ENCODE measurements around the gene TWIST1.

Gene TWIST1

GRCh38 chr7:19117091-19117869 is at the start of gene TWIST1:
TWIST1 (minus strand) TSS chr7:19117636; CDS start chr7:19117321, 315 bp downstream.
- no peak for DNase-seq

DNA sequence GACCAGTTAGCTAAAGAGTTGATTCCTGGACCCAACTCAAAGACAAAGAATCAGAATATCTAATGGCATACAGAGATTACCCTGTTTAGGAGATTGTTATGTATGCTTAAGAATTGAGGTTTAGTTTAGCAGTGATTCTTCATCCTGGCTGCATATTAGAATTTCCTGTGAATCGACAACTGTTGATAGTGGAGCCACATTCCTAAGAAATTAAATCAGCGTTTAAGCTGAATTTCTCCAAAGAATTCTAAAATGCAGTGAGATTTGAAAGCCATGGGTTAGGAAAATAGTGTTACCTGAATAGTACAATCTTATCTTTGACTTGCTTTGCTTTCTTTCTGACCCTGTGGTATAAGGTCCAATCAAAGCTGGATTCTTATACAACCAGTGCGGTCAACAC is 44.2 kb upstream of the TWIST1 start:
- DNase-seq: no peak

DNA sequence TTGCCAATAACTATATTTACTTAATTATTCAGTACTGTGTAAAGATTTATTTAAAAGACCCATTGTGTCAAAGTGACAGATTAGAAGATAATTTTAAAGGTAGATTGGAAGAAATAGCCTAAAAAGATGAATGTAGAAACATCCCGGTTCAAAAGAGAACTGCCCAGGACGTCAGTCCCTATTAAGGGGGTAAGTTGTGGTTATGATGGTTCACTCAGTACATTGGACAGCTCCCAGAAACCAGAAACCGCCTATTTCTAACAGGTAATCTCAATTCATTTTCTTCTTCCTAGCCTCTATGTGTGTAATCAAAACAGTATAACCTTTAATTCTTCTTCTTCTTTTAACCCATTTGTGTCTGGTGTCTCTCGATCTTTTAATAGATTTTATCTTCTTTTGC is 29.3 kb upstream of the TWIST1 start:
- DNase-seq: no peak

- DNase-seq: no peak
Measured at GRCh38 chr7:19145434-19146115, 28.1 kb upstream of the TWIST1 start.

DNA sequence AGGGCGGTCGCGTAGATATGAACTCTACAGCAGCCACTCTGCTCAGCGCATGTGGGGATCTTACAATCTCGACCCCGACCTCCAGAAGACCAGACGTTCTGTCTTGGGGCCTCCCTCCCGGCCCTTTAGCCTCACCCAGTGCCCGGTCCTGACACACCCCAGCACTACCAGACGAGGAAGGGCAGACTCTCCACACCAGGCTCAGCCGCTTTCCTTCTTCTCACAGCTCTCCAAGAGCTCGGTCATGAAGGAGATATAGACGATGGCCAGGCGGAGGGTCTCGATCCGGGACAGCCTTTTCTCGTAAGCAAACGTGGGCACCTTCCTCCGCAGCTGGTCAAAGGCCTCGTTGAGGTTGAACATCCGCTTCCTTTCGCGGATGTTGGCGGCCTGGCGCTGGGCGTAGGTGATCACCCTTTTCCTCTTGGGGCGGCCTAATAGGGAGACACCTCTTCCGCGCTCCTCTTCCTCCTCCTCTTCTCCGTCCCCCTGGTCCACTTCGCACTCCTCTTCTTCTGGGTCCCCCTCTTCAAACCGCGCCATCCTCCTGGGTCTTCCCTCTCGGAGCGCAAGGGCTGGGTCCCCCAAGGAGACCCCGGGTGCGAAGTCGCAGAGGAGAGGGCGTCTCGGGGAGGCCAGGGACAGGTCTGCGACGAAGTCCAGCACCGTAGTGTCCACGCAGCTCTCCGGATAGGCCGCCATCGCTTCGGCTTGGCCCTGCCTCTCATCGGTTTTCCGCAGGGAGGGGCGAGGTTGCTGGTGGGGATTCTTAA is 27.4 kb upstream of the TWIST1 start, which contains the start of gene FERD3L:
FERD3L (minus strand) TSS at position 761 of the 773 bp plus-strand sequence; CDS start at position 702, 59 bp downstream.
- no peak for DNase-seq

DNA sequence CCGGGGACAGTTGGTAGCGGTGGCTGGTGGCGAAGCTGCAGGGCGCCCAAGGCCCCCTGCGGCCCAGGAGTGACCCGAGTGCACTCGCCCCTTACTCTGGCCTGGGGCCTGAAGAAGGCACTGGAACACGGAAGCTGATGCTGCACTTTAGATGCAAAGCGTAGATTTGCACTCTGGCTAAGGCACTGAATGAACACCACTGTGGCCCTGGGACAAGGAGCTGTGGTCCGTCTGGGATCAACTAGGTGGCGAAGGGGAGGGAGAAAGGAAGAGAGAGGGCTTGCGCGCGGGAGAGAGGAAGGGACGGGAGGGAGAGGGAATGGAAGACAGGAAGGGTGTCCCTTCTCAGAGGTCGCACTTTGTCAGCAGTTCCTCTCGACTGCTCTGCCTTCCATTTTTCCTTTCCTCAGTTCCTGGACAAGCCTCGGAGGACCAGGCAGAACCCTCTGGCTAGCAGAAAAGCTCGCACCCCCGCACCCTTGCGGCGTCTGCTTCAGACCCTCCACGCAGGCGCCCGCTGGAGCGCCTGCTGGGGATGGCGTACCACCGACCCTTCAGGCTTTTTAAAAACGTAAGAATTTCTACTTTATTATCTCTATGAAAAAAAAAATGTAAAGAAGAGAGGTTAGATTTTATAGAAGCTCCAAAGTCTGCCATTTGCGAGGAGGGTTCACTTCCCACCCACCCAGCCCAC is 26.6 kb upstream of the TWIST1 start:
- DNase-seq: no peak

- DNase-seq: no peak
Measured at GRCh38 chr7:19139706-19140327, 22.4 kb upstream of the TWIST1 start.

DNA sequence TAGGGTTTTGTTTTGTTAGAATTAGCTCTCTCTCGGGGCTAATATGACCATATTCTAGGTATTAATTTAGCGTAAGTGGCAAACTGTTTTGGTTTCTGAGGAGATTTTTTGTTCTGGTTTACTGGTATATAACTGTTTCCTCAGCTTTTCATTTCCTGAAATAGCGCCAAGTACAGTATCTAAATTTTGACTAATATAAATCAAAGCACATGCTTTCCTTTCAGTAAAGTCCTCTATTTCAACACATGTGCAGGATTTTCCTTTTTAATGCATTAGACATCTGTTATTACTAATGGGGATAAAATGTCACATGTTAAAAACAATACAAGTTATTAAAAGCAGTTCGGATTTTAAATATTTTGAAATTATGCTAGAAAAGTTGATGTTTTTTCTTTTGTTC is 16.4 kb upstream of the TWIST1 start:
- no peak for DNase-seq

DNA sequence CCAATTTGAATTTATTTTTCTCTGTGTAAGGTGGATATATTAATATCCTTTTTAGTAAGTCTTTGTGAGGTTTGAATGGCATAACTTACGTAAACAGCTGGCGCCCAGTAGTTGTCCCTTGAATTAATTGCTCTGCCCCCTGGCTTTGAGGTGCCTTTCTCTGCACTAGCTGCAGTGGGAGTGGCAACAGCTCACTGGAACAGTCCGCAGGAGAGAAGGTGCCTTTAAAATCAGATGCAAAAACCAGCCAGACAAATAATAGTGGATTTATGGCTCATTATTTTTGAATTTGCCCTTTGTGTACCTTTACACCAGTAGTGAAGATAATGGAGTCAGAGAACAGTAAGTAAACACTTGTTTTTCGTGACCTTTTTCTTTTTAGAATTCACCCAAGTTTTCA is 16.0 kb upstream of the TWIST1 start:
- DNase-seq: no peak

DNA sequence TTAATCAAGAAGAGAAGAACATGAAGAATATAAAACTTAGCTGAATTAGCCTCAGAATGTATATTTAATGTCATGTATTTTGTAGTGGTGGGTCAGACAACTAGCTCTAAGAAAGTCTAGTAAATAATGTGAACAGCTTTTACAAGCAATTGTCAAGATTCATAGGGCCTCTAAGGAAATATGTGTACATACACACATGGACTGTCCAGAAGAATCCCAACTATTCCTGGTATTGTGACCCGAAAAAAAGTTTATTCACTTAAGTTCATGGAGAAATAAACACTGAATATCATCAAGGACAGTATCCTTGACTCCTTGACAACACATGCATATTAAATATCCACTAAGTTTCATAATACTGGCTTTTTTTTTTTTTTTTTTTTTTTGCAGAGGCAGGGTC is 11.4 kb upstream of the TWIST1 start:
- DNase-seq: no peak

GRCh38 chr7:19121977-19122588 is 4.6 kb upstream of the TWIST1 start:
- peak; percentile 2 for DNase-seq

- DNase-seq: no peak
Measured at GRCh38 chr7:19119870-19120486, 2.5 kb upstream of the TWIST1 start.

- DNase-seq: no peak
Measured at GRCh38 chr7:19119372-19119771, 1.9 kb upstream of the TWIST1 start.

DNA sequence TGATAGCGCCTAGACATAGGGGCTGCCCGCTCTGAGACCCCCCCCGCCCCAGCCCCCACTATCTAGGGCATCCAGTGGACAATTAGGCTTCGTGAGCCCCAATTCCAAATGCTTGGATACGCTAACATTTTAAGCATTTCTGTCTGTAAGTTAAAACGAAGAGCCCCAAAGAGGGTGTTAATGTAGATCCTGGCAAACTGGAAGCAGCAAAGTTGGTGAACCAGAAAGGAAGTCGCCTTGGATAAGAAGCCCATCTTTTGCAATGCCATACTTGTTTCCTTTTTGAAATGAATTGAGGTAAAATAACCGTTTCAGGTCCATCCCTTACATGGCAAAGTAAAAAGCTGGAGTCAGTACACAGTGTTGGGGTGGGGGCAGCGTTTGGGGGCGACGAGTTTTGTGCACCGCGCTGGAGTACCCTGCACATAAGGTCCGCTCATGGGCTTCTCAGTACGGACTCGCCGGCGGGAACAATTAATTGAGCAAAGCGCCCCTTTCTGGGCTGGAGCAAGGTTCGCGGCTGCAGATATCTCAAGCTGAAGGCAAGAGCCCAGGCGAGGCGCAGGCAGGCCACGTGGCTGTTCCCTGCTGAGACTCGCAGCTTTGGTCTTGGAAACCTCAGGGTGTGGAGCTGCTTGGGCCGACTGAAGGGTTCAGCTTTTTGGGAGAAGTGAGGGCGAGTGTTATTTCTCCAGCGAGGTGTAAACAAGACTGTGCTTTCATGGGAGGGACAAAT is 1.4 kb upstream of the TWIST1 start:
- DNase-seq: no peak

GRCh38 chr7:19117870-19118608 is 603 bp upstream of the TWIST1 start:
- DNase-seq: no peak

- DNase-seq: no peak
Measured at GRCh38 chr7:19116121-19117090, 1.0 kb downstream of the TWIST1 start.

DNA sequence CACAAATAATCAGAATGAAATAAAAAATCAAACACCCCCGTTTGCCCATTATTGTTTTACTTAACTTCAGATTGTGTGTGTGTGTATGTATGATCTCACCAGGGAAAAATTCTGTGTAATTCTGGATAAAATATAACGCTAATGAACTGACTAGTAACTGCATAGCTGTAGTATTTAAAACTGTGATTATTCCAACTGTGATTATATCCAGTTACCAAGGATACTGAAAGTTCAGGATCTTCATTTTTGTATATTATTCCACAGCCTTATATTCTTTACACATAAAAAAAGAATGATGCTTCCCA is 2.9 kb downstream of the TWIST1 start:
- no peak for DNase-seq

- DNase-seq: no peak
Measured at GRCh38 chr7:19113855-19114550, 3.4 kb downstream of the TWIST1 start.

DNA sequence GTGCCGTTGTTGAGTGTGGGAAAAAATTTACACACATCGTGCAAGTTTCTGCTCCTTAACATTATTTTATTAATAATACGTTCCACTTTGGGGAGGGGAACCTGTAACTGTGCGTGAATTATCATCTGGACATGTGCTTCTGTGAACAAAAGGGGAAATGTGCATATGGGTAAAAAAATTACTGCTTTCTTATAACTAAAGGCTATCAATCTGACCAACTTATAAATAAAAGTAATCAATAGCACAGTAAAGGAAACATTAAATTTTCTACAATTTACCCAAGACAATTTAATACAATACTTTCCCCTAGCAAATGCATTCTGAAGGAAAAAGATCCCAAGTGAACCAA is 4.5 kb downstream of the TWIST1 start:
- DNase-seq: no peak

Measured in MV-4-11 (cell line).